GM23248 (cell line): ENCODE results near the gene UPP1.

ENCODE experiments used
- EZH2 ChIP-seq: fragments of 200-600 bp; sonication (generic); IDR thresholded peaks from 2 replicates; pipeline ENCODE4 v1.6.1; 2018; ENCODE audit warnings: antibody characterized with exemption, mild to moderate bottlenecking; ENCODE audit not compliant: insufficient read depth, poor library complexity, severe bottlenecking
- EZH2phosphoT487 ChIP-seq: fragments of 200-600 bp; sonication (generic); IDR thresholded peaks from 2 replicates; pipeline ENCODE4 v1.6.1; 2018; ENCODE audit warnings: antibody characterized with exemption, moderate library complexity, mild to moderate bottlenecking, low read depth; ENCODE audit not compliant: insufficient read depth

DNA sequence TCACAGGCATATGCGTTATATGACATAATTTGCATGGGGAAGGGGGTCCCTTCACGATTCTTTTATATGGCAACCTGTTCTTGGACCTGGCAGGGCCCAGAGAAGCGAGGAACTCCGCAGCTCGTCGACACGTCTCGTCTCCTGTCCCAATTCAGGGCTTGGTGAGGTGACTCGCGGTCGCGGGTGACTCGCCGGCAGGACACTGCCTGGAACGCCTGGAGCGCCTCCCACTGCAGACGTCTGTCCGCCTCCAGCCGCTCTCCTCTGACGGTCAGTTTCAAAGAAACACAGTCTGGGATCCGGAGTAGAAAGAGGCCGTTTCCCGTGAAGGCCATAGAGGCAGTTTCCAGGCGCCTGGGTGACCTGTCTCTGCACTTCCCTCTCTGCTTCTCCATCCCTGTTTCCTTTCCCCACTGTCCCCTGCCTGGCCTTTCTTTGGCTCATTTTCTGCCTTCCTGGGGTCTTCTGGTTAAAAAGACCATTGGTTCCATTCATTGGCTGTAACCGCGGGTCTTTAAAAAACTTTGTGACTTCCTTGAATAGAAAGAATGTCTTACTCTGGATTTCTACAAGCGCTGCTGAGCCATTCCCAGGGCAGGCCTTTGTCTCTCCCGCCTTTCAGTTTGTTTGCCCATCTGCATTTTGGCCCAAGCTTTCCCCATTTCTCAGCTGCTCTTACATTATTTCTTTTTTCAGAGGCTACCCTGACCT lies 1.2 kb downstream of the UPP1 start:
- TF ChIP-seq EZH2phosphoT487 (no peak), EZH2 (no peak)
